ENCODE results near the gene ATP13A3.

ATP13A3 gene

DNA sequence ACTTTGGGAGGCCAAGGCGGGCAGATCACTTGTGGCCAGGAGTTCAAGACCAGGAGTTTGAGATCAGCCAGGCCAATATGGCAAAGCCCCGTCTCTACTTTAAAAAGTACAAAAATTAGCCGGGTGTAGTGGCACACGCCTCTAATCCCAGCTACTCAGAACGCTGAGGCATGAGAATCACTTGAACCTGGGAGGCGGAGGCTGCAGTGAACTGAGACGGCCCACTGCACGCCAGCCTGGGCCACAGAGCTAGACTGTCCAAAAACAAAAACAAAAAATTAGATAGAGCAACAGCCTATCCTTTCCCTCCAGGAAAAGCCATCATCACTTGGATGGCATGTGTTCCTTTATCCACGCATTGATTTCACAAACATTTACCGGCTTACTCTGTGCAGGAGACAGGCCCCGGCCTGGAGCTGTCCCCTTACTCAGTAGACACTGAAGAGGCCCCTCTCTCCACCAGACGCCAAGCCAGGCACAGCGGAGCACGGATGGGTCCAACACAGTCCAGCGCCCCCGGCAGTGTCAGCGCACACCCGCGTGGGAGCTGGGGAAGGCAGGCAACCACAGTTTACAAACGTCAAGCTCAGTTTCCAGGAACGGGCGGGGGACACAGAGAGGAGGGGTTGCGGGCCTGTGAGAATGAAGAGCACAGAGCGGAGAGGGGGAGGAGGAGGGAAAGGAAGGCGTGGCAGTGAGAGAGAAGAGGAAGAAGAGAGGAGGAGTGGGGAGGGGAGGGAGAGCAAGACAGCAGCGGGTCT, 90.8 kb downstream of the ATP13A3 start:
- TF ChIP-seq SNAI2 (CRISPR knock-in tag; IDR thresholded peaks at IDR 0.05) (no peak), ZFP30 (CRISPR knock-in tag; IDR thresholded peaks at IDR 0.05) (no peak), PPARA (CRISPR knock-in tag; IDR thresholded peaks at IDR 0.05; ENCODE audit: borderline replicate concordance) (no peak), ZNF565 (CRISPR knock-in tag; conservative IDR thresholded peaks at IDR 0.05; ENCODE audit: low read depth) (no peak), ARNTL (CRISPR knock-in tag; IDR thresholded peaks at IDR 0.05; ENCODE audit: borderline replicate concordance, low read depth) (no peak)
- TF ChIP-seq, protein P1, sequence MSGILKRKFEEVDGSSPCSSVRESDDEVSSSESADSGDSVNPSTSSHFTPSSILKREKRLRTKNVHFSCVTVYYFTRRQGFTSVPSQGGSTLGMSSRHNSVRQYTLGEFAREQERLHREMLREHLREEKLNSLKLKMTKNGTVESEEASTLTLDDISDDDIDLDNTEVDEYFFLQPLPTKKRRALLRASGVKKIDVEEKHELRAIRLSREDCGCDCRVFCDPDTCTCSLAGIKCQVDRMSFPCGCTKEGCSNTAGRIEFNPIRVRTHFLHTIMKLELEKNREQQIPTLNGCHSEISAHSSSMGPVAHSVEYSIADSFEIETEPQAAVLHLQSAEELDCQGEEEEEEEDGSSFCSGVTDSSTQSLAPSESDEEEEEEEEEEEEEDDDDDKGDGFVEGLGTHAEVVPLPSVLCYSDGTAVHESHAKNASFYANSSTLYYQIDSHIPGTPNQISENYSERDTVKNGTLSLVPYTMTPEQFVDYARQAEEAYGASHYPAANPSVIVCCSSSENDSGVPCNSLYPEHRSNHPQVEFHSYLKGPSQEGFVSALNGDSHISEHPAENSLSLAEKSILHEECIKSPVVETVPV (CRISPR knock-in tag; IDR thresholded peaks at IDR 0.05) = no peak
- TF ChIP-seq, protein P2, sequence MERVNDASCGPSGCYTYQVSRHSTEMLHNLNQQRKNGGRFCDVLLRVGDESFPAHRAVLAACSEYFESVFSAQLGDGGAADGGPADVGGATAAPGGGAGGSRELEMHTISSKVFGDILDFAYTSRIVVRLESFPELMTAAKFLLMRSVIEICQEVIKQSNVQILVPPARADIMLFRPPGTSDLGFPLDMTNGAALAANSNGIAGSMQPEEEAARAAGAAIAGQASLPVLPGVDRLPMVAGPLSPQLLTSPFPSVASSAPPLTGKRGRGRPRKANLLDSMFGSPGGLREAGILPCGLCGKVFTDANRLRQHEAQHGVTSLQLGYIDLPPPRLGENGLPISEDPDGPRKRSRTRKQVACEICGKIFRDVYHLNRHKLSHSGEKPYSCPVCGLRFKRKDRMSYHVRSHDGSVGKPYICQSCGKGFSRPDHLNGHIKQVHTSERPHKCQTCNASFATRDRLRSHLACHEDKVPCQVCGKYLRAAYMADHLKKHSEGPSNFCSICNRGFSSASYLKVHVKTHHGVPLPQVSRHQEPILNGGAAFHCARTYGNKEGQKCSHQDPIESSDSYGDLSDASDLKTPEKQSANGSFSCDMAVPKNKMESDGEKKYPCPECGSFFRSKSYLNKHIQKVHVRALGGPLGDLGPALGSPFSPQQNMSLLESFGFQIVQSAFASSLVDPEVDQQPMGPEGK (CRISPR knock-in tag; IDR thresholded peaks at IDR 0.05; ENCODE audit: borderline replicate concordance) = no peak
- TF ChIP-seq, protein P3, sequence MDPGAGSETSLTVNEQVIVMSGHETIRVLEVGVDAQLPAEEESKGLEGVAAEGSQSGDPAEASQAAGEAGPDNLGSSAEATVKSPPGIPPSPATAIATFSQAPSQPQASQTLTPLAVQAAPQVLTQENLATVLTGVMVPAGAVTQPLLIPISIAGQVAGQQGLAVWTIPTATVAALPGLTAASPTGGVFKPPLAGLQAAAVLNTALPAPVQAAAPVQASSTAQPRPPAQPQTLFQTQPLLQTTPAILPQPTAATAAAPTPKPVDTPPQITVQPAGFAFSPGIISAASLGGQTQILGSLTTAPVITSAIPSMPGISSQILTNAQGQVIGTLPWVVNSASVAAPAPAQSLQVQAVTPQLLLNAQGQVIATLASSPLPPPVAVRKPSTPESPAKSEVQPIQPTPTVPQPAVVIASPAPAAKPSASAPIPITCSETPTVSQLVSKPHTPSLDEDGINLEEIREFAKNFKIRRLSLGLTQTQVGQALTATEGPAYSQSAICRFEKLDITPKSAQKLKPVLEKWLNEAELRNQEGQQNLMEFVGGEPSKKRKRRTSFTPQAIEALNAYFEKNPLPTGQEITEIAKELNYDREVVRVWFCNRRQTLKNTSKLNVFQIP (CRISPR knock-in tag; IDR thresholded peaks at IDR 0.05; ENCODE audit: borderline replicate concordance, low read depth) = no peak
- TF ChIP-seq, protein P4, sequence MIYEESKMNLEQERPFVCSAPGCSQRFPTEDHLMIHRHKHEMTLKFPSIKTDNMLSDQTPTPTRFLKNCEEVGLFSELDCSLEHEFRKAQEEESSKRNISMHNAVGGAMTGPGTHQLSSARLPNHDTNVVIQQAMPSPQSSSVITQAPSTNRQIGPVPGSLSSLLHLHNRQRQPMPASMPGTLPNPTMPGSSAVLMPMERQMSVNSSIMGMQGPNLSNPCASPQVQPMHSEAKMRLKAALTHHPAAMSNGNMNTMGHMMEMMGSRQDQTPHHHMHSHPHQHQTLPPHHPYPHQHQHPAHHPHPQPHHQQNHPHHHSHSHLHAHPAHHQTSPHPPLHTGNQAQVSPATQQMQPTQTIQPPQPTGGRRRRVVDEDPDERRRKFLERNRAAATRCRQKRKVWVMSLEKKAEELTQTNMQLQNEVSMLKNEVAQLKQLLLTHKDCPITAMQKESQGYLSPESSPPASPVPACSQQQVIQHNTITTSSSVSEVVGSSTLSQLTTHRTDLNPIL (CRISPR knock-in tag; IDR thresholded peaks at IDR 0.05; ENCODE audit: low read depth) = no peak
- TF ChIP-seq, protein P5, sequence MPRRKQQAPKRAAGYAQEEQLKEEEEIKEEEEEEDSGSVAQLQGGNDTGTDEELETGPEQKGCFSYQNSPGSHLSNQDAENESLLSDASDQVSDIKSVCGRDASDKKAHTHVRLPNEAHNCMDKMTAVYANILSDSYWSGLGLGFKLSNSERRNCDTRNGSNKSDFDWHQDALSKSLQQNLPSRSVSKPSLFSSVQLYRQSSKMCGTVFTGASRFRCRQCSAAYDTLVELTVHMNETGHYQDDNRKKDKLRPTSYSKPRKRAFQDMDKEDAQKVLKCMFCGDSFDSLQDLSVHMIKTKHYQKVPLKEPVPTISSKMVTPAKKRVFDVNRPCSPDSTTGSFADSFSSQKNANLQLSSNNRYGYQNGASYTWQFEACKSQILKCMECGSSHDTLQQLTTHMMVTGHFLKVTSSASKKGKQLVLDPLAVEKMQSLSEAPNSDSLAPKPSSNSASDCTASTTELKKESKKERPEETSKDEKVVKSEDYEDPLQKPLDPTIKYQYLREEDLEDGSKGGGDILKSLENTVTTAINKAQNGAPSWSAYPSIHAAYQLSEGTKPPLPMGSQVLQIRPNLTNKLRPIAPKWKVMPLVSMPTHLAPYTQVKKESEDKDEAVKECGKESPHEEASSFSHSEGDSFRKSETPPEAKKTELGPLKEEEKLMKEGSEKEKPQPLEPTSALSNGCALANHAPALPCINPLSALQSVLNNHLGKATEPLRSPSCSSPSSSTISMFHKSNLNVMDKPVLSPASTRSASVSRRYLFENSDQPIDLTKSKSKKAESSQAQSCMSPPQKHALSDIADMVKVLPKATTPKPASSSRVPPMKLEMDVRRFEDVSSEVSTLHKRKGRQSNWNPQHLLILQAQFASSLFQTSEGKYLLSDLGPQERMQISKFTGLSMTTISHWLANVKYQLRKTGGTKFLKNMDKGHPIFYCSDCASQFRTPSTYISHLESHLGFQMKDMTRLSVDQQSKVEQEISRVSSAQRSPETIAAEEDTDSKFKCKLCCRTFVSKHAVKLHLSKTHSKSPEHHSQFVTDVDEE (CRISPR knock-in tag; IDR thresholded peaks at IDR 0.05) = no peak
- no peak for ATAC-seq

DNA sequence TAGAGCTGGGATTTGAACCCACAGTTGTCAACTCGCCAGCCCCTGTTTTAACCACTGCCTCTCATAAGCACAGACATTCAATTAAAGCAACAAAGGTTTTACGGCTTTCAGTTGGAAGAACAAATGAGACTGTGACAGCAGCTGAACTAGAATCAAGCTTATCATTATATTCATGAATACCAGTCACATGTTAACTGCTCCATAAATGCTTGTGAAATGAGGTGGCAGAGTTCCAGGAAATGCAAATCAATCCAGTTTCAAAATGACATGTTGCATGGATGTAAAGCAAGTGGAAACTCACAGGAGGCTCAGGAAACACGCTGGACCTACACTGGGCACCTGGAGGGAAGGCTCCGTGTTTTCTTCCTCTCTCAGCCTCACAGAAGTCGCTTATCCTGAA, 91.6 kb downstream of the ATP13A3 start:
- no peak for TF ChIP-seq SNAI2 (CRISPR knock-in tag; IDR thresholded peaks at IDR 0.05)
- TF ChIP-seq TOX (CRISPR knock-in tag; IDR thresholded peaks at IDR 0.05; ENCODE audit: borderline replicate concordance) = no peak
- no peak for TF ChIP-seq GLIS3 (CRISPR knock-in tag; IDR thresholded peaks at IDR 0.05)
- no peak for TF ChIP-seq ISL1 (CRISPR knock-in tag; IDR thresholded peaks at IDR 0.05)
- no peak for TF ChIP-seq ARNTL (CRISPR knock-in tag; IDR thresholded peaks at IDR 0.05; ENCODE audit: borderline replicate concordance, low read depth)
- no peak for TF ChIP-seq RARB (CRISPR knock-in tag; IDR thresholded peaks at IDR 0.05)
- TF ChIP-seq, protein P5 (CRISPR knock-in tag; IDR thresholded peaks at IDR 0.05) = no peak
- no peak for TF ChIP-seq TCF4 (CRISPR knock-in tag; IDR thresholded peaks at IDR 0.05; ENCODE audit: borderline replicate concordance)
- TF ChIP-seq, protein P4 (CRISPR knock-in tag; IDR thresholded peaks at IDR 0.05; ENCODE audit: low read depth) = no peak
- TF ChIP-seq, protein P3 (CRISPR knock-in tag; IDR thresholded peaks at IDR 0.05; ENCODE audit: borderline replicate concordance, low read depth) = no peak
- TF ChIP-seq, protein P2 (CRISPR knock-in tag; IDR thresholded peaks at IDR 0.05; ENCODE audit: borderline replicate concordance) = no peak
- no peak for TF ChIP-seq PPARA (CRISPR knock-in tag; IDR thresholded peaks at IDR 0.05; ENCODE audit: borderline replicate concordance)
- TF ChIP-seq ESRRG (CRISPR knock-in tag; IDR thresholded peaks at IDR 0.05) = no peak
- no peak for TF ChIP-seq ZFP30 (CRISPR knock-in tag; IDR thresholded peaks at IDR 0.05)
- TF ChIP-seq CSDC2 (CRISPR knock-in tag; IDR thresholded peaks at IDR 0.05) = no peak
- TF ChIP-seq OSR1 (CRISPR knock-in tag; IDR thresholded peaks at IDR 0.05) = no peak
- no peak for ATAC-seq
